Fibroblast of the aortic adventitia (primary cell): ENCODE results near the gene S100A13. TPM values are rescaled to one million over a fixed set of nuclear protein-coding genes. Genes with fewer than 3 reads are reported as not detected.

Experiments used
- DNase-seq: peaks from one replicate; pipeline ENCODE4 v3.0.0-alpha.2; 2010; ENCODE audit warnings: low read depth
- H3K4me3 ChIP-seq: 2 replicates; pipeline ENCODE4 v1.5.1; 2011; ENCODE audit warnings: low read depth, mild to moderate bottlenecking, control low read depth, low read length, moderate library complexity
- CTCF ChIP-seq: IDR thresholded peaks from 2 replicates; pipeline ENCODE4 v1.5.1; 2011; ENCODE audit warnings: mild to moderate bottlenecking, low read length, control low read depth, inconsistent platforms; ENCODE audit not compliant: insufficient read depth
- total RNA-seq: library from RNA; depleted of rRNA; stranded (reverse); fragments of >200 nt; gene quantifications from 2 replicates; pipeline ENCODE4 v1.2.3, GENCODE V29; 2012; ENCODE audit warnings: low replicate concordance

The S100A13 gene
- total RNA-seq, 1 donor, result 220 TPM

- no peak for DNase-seq
- H3K4me3 ChIP-seq, result peak overlapping the region; percentile 85
- TF ChIP-seq CTCF, result no peak
Measured at GRCh38 chr1:153612111-153612754, 15.1 kb downstream of the S100A13 start.

- no peak for DNase-seq
- TF ChIP-seq CTCF, result no peak
- peak overlapping the region; percentile 85 for H3K4me3 ChIP-seq
Measured at GRCh38 chr1:153611356-153611755, 15.9 kb downstream of the S100A13 start.

GRCh38 chr1:153610811-153611301, 16.4 kb downstream of the S100A13 start:
- peak; percentile 64 for DNase-seq
- peak overlapping the region; percentile 85 for H3K4me3 ChIP-seq
- TF ChIP-seq CTCF, result no peak

GRCh38 chr1:153610334-153610733, 17.0 kb downstream of the S100A13 start:
- DNase-seq, result no peak
- H3K4me3 ChIP-seq, result peak overlapping the region; percentile 85
- TF ChIP-seq CTCF, result no peak

GRCh38 chr1:153609585-153609907, 17.8 kb downstream of the S100A13 start:
- TF ChIP-seq CTCF, result no peak
- H3K4me3 ChIP-seq, result peak overlapping the region; percentile 85
- DNase-seq, result no peak

- peak; percentile 84 for DNase-seq
- no peak for TF ChIP-seq CTCF
- peak overlapping the region; percentile 85 for H3K4me3 ChIP-seq
Measured at GRCh38 chr1:153608742-153609584, 18.3 kb downstream of the S100A13 start.
